HG03520 (cell line): ENCODE results near the gene GPLD1.

Source experiments
- ATAC-seq: cut with Tn5 transposase; IDR thresholded peaks from one replicate; pipeline ENCODE4 v1.9.1; 2021; ENCODE audit warnings: mild to moderate bottlenecking, moderate library complexity; ENCODE audit not compliant: unreplicated experiment

GPLD1 gene

DNA sequence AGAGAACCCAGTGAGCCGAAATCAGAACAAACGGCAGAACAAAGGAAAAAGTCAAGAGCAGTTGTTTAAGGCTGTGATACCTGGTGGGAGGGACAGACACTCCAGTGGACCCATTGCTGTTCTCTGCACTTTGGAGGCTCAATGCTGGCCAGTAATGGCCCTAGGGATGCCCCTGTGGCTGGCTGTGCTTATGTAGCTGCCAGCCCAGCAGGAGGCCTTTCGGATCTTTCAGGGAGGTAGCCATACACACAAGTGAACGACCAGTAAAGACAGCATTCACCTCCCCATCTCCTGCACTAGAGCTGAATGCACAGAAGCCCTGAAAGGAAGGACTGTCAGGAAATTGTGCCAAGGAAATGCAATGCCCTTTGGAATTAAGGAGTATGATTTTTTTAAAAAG, 34.3 kb downstream of the GPLD1 start:
- ATAC-seq = no peak

- no peak for ATAC-seq
Observed at GRCh38 chr6:24454452-24454851, 34.9 kb downstream of the GPLD1 start.

DNA sequence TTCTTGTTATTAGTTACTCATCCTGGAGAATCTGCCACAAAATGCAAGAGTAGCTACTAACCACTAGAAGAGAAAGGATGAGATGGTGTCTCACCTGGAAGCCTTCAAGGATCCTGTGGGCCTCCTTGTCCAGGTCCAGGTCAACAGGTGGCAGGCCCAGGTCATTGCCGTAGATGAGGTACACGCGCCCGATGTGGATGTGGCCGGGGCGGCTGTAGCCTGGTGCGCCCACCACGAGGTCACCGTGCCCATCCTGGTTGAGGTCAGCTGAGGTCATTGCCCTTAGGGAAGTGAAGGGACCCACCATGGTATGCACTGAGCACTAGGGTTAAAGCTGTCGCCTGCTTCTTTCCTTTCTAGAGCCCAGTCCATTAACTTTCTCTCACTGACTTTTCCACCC, 35.5 kb downstream of the GPLD1 start:
- no peak for ATAC-seq

DNA sequence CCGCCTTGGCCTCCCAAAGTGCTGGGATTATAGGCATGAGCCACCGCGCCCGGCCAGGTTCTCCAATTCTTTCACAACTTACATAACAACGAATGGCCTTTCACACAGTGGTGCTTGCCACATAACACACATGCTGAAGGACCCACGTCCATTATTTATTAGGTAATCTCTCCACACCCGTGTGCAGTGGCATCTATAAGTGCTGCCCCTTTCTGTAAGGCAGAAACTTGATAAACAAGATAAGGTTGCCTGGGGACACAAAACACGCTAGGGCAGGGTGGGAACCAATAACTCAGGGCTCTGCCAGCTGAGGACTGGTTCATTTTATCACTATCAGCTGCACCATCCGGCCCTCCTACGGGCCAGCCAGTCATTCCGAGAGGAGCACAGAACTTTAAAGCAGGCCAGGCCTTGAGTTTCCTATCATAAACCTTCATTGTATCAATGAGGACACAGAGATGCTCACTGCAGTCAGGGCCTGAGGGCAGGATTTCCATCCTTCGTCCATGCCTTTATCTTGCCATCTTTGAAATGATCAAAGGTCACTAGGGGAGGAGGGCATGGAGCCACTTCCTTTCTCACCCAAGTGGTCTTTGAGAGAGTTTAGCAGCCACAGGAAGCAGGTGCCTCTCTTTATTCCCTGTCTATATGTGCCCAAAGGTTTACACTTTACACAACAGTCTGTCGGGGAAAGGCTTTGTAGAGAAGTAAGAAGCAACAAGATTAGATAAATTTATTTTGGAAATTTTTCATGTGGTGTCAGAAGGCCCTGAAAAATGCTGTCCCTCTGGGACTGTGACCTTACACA, 37.6 kb downstream of the GPLD1 start:
- no peak for ATAC-seq

- no peak for ATAC-seq
Observed at GRCh38 chr6:24448828-24449525, 40.4 kb downstream of the GPLD1 start.

DNA sequence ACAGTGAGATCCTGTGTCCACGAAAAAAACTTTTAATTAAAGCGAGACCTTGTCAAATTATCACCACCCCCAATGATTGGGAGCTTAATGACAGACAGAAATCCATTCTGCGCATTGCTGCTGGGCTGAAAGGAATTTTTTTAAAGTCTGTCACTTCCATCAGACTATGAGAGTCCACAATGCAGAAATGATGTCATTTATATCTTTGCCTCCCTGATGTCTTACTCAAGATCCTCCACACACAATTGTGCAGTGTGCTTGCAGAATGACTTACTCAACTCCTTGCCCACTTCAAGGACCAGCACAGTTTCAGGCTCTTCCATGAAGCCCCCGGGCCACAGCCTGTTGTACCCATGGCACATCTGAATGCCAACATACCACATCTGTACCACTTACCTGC, 41.0 kb downstream of the GPLD1 start:
- ATAC-seq = no peak

DNA sequence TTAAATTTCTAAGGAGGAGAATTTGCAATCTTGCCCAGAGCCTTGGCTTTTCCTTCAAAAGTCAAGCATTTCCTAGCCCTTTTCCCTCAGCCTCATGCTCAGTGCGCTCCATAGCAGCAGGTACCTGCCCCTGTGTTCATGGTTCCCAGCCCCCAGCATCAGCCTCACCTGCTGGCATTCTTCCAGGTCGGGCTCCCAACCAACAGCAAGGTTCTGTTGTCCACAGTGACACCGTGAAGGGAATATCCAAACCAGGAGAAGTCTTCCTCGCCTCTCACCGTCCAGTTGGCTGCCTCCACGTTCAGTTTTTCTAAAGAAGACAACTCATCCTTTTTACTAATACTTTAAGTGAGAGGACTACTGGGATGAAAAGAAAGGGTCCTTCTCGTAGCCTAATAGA, 42.7 kb downstream of the GPLD1 start:
- no peak for ATAC-seq

DNA sequence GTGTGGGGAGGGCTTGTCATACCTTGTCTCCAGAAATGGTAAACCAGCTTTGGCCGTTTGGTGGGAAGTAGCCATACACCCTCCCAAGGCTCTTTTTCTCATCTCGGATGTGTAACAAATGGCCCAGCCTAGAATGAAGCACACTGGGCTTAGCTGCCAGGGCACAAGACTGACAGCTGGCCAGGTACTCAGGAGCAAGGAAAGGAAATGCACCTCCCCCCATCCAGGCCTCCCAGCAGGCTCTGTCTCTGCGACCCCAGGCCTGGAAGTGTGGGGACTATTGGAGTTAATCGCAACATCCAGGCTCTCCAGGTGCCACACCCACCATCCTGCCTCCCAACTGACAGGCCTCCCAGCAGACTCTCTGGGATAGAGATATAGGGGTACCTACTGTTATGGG, 43.7 kb downstream of the GPLD1 start:
- ATAC-seq = no peak

DNA sequence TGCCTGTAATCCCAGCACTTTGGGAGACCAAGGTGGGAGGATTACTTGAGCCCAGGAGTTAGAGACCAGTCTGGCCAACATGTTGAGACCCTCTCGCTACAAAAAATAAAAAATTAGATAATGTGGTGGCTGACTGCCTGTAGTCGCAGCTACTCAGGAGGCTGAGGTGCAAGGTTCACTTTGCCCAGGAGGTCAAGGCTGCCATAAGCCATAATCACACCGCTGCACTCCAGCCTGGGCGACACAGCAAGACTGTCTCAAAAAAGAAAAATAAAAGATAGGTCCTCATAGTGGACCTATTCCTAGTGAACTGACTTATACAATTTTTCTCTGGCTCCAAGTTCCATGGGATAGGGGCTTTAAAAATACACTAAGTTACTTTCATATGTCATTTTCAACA, 44.8 kb downstream of the GPLD1 start:
- no peak for ATAC-seq

DNA sequence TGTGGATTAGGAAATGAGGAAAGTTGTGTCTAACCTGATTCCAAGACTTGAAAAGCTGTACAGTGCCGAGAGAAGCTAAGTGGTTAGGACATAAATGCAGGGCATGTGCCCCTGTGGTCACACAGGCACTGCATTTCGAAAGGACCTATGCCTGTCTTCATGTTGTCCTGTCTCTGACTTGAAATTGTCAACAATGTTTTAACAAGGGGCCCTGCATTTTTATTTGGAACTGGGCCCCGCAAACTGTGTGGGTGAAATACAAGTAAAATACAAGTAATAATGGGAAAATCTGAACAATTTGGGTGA, 47.8 kb downstream of the GPLD1 start:
- ATAC-seq = no peak

DNA sequence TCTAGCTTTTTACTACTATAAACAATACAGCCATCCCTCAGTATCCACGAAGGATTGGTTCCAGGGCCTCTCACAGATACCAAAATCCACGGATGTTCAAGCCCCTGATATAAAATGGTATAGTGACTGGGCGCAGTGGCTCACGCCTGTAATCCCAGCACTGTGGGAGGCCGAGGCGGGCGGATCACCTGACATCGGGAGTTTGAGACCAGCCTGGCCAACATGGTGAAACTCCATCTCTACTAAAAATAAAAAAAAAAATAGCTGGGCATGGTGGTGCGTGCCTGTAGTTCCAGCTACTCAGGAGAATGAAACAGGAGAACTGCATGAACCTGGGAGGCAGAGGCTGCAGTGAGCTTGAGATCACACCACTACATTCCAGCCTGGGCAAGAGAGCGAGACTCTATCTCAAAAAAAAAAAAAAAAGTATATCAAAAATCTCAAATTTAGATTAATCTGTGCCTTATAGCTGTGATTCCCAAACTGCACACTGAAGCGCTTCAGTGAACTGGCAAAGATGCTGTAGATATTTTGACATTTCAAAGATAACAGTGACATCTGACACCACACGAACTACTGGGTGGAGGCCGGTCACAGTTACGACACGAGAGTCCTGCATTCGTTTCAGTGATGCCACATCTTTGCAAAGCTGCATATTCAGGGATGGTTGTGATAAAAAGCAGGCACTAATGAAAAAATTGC, 48.3 kb downstream of the GPLD1 start:
- no peak for ATAC-seq

DNA sequence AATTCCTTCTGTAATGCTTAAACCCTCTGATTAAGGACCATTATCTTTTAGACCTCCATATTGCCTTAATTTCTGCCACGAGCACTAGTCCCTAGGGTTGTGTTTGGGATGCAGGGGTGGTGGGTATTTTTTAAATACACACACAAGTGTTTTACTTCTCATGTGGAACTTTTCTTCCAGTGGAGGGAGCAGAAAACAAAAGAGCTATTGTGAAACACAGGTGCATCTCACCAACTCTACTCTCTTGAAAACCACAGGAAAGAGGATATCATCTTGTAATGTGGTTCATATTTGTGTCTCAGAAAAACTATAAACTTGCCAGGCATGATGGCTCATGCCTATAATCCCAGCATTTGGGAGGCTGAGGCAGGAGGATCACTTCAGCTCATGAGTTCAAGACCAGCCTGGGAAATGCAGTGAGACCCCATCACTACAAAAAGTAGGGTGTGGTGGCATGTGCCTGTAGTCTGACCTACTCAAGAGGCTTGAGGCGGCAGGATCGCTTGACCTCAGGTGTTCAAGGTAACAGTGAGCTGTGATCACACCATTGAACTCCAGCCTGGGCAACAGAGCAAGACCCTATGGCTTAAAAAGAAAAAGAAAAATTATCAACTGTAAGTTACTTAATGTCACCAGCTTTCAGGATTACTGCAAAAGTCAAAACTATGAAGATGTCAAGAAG, 49.4 kb downstream of the GPLD1 start:
- ATAC-seq = no peak

DNA sequence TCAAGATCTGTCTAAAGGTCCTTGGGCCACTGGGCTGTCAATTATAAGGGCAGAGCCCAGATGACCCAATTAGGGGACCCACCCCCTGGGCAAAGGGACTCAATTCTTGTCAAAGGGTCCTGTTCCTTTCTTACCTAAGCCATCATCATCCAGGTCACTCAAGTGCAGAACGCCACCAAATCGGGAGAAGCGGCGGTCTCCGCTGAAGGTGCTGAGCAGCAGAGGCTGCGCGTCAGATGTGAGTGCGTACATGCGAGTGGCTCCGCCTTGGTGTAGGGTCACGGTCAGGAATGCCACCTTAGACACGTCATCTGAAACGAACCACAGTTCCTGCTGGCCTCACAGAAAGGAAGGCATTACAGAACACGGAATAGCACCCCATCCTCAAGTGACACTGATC, 52.4 kb downstream of the GPLD1 start:
- no peak for ATAC-seq

GRCh38 chr6:24432611-24433010, 56.8 kb downstream of the GPLD1 start:
- no peak for ATAC-seq

DNA sequence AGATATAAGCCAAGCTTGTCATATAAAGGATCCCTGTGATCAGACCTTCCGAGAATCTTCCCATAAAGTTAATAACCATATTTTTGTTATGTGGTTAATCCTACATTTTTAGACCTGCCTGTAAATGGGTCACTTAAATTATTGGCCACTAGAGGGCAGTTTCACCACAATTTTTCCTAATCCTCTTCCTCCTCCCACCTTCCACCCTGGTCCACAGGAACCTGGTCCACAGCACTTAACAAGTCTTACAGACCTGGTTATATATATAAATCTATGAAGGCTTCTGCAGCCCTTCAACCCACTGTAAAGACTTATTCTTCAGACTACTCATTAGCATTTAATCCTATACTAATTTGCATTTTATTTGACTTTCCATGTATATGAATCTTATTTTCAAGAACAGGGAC, 58.3 kb downstream of the GPLD1 start:
- no peak for ATAC-seq

DNA sequence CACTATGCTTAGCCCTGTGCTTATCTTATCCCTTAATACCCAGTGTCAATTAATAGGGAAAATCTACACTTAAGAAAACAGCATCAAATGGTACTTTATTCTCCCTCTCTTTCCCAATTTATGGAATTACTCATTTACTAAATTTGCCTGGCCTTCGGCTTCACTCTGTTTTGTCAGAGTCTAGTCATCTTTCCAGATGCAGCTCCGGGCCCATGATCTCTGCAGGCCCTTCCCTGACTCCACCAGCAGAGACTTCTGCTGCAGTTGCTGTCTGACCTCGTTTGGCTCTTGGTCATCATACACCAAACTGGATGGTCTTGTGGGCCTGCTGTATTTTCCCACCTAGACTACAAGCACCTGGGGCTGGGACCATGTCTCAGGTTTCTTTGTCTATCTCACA, 59.3 kb downstream of the GPLD1 start:
- no peak for ATAC-seq

DNA sequence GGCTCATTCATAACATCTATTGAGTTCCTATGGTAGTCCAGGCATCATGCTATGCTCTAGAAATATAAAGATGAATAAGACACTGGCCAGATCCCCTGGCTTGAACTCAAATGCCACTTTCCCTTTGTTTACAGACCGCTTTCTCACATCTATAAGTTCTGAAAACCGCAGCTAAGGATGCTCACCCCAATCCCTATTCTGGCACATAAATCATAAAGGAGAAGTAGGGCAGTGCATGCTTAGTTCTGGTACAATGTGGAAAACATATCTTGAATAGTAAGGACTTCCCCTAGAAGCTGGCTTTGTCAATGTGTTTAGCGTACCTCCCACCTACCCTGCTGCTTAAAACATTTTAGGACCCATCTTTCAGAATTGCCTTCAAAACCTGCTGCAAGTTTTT, 60.2 kb downstream of the GPLD1 start:
- ATAC-seq = no peak

DNA sequence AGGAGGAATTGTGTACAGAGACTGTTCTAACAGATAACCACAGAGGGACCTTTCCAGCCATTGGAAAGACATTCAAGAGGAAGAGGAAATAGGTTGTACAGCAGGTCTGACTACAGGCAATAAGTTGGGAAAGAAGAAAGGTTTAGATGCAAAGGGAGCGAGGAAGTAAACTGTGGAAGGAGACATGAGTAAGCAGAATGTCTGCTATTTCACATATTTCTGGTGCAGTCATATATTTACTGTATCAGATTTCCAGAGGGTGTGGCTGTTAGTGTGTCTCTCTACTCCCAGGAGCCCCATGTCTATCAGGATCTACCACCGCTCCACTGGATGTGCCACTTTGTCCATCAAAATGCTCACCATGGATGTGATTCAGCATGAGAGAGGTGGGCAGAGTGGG, 60.8 kb downstream of the GPLD1 start:
- no peak for ATAC-seq

- no peak for ATAC-seq
Observed at GRCh38 chr6:24426729-24427446, 62.5 kb downstream of the GPLD1 start.

GRCh38 chr6:24425091-24425490, 64.3 kb downstream of the GPLD1 start:
- no peak for ATAC-seq

- no peak for ATAC-seq
Observed at GRCh38 chr6:24419526-24419925, 69.9 kb downstream of the GPLD1 start.
